ENCODE results near the gene XYLT2.

DNA sequence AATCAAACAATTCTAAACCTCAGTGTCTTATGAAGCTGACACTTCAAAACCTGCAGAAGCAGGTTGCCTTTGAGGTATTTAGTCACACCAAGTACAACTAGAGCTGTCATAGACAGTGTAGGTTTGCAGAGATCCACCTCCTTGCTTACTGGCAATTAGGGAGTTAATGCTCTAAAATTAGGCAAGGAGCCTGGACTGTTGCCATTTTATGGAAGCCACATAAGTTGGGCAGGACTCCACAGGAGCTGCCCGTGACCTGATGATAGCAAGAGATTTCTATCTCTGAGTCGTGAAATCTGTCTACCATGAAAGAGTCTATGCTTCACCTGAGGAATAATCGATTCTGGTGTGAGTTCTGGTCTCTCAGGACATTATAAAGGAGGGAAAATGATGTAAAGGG is 36.0 kb downstream of the XYLT2 start:
- TF ChIP-seq, protein P1, sequence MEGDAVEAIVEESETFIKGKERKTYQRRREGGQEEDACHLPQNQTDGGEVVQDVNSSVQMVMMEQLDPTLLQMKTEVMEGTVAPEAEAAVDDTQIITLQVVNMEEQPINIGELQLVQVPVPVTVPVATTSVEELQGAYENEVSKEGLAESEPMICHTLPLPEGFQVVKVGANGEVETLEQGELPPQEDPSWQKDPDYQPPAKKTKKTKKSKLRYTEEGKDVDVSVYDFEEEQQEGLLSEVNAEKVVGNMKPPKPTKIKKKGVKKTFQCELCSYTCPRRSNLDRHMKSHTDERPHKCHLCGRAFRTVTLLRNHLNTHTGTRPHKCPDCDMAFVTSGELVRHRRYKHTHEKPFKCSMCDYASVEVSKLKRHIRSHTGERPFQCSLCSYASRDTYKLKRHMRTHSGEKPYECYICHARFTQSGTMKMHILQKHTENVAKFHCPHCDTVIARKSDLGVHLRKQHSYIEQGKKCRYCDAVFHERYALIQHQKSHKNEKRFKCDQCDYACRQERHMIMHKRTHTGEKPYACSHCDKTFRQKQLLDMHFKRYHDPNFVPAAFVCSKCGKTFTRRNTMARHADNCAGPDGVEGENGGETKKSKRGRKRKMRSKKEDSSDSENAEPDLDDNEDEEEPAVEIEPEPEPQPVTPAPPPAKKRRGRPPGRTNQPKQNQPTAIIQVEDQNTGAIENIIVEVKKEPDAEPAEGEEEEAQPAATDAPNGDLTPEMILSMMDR (conservative IDR thresholded peaks at IDR 0.05 in 1 of 2, IDR thresholded peaks at IDR 0.05 in 1 of 2; ENCODE audit: extremely low read depth in 1 of 2, insufficient read depth in 1 of 2, low read depth in 1 of 2, low read length in 2 of 2), result no peak
- no peak for TF ChIP-seq EZH2 (IDR thresholded peaks at IDR 0.05; ENCODE audit: borderline replicate concordance, low read length)
